NCI-H187 treated with DMSO at 0.1 percent for 48 hours (cell line): ENCODE measurements around the gene AGTRAP.

ENCODE experiments used
- DNase-seq: peaks from one replicate; lab custom pipeline; 2025; lab: John Stamatoyannopoulos, UW

Gene AGTRAP

DNA sequence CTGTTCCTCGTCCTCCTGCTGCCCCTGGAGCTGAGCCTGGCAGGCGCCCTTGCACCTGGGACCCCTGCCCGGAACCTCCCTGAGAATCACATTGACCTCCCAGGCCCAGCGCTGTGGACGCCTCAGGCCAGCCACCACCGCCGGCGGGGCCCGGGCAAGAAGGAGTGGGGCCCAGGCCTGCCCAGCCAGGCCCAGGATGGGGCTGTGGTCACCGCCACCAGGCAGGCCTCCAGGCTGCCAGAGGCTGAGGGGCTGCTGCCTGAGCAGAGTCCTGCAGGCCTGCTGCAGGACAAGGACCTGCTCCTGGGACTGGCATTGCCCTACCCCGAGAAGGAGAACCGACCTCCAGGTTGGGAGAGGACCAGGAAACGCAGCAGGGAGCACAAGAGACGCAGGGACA is 29.6 kb upstream of the AGTRAP start:
- no peak for DNase-seq

DNA sequence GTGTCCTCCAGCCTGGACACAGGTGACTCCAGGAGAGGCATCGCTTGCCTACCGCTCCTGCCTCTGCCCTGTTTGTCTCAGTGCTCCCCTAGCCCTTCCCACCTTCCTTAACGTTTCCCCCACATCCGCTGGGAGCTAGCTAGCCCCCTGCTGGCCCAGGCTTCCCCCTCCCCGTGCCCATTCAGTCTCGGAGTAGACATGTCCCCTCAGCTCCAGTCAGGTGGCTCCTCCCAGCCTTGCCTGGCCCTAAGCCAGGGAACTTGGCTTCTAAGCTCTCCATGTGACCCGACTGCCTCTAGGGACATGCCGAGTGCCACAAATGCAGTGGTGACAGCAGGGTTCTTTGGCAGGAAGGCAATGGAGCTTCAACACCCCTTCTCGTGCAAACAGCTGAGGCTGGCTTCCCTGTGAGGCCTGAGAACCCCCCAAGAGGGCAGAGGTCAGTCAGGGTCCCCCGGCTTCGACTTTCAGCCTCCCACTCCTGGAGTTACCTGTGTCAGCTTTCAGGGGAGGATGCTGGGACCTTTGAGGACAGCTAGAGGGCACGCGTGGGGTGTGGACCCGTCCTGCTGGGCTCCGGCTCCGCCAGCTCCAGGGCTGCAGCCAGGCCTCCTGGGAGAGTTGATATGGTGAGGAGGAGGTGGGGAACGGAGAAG is 28.2 kb upstream of the AGTRAP start:
- peak; percentile 43 for DNase-seq

DNA sequence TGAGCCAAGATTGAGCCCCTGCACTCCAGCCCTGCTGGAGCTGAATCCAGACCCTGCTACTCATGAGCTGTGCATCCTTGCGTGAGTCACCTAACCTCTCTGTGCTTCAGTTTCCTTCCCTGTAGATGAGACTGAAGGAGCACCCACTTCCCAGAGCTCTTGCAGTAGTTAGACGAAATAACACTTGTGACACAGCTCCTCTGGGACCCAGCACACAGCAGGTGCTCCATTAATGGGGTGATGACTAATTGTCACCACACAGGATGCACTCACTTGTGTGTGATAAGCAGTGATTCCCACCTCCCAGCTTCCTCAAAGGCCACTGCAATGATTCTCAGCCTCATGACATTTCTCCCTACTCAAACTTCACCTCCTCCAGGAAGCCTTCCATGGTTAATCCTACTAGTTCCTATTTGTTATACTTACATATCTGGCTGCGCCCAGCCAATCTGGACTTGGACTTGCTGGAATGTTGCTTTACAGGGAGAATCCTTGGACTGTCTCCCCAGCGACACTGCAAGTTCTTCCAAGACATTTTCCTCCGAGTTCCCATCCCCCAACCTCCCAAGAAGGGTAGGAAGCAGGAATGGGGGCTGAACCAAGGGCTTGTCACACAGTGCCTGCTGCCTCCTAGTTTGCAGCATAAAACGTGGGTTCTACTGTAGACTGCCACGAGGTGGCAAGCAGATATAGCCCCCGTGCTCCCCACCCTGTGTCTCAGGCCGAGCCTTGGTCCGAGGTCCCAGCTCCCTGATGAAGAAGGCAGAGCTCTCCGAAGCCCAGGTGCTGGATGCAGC is 27.2 kb upstream of the AGTRAP start:
- no peak for DNase-seq

DNA sequence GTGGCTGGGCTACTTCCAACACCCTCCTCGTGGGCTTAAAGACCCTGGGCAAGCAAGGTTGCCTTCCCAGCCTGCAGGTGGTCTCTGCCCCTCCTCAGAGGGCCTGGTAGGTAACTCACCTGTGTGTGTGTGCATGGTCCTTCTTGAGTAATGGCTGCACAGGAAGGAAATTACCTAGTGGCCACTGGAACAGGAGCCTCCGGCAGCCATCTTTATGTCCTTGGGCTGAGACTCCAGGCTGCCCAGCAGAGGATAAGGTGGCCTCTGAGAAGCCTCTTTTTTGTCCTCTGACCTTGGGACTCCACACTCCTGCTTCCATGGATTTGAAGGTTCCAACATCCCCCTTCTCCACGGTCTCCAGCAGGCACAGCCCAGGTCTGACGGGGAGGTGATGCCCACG is 24.4 kb upstream of the AGTRAP start:
- DNase-seq: no peak

DNA sequence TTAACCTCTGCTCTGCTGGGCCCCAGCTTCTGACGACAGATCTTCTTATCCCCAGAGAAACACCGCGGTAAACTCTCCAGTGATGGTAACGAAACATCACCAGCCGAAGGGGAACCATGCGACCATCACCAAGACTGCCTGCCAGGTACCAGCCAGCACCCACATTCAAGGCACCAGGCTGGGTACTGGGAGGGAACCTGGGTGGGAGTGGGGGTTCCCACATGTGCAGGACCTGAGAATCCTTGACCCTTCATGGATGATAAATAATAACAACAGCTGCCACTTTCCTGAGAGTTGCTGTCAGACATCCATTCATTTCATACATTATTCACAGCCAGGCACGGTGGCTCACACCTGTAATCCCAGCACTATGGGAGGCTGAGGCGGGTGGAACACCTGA is 23.7 kb upstream of the AGTRAP start:
- DNase-seq: no peak

DNA sequence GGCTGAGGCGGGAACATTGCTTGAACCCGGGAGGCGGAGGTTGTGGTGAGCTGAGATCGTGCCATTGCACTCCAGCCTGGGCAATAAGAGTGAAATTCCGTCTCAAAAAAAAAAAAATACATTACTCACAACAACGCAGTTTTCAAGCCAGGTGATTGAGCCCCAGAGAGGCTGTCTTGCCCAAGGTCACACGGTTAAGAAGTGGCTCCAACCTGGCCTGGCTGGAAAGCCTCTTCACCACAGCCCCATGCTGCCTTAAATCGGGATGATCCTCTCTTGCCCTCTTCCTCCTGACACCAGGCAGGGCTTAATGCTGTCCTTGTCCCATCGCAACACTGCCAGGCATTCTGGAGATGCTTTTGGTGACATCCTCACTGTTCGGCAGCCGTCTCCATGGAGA is 22.8 kb upstream of the AGTRAP start:
- DNase-seq: no peak

DNA sequence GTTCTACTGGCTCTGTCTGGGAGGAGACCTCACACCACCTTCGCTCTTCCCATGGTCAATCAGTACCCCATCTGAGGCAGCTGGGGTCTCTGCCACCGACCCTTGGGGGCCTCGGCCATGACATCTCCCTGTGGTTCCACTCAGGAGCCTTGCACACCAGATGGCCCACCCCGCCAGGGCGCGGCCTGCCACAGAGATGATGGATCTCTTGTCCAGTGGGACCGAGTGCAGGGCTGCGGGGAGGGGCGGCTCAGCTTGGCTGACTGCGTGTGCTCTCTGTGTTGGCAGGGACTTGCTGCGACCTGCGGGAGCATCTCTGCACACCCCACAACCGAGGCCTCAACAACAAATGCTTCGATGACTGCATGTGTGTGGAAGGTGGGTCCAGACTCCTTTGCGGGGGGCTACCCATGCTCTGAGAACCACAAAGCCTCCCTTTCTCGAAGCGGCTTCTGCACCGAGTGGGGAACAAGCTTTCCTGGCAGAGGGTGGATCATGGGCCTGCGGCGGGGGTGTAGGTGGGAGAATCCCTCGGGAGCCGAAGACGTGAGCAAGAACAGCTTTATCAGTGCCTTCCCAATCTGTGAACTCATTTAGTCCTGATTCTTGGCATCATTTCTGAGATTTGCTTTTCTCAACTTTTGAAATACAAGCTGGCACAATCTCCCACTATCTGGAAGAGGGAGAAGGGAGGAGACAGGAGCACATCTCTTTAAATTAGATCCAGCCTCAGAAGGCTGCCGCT is 20.9 kb upstream of the AGTRAP start:
- DNase-seq: no peak

DNA sequence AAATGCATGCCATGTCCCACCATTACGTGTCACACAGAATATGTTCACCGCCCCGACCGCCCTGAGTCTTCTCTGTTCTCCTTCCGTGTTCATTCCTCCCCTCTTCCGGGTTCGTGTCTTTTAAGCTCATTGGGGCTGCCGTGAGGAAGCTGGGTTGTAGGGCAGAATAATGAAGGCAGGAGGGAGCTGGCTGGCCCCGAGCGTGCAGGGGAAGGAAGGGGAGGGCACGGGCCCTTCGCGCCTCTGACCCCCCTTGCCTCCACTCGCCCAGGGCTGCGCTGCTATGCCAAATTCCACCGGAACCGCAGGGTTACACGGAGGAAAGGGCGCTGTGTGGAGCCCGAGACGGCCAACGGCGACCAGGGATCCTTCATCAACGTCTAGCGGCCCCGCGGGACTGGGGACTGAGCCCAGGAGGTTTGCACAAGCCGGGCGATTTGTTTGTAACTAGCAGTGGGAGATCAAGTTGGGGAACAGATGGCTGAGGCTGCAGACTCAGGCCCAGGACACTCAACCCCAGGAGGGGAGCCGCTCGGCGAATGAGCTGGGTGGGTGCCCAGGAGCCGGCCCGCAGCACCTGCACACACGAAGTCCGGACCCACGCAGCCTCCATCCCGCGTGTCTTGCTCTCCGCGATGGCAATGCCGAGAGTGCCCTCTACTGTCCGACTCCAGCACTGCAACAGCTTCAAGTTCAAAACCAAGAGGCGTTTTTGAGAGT is 16.5 kb upstream of the AGTRAP start:
- no peak for DNase-seq

DNA sequence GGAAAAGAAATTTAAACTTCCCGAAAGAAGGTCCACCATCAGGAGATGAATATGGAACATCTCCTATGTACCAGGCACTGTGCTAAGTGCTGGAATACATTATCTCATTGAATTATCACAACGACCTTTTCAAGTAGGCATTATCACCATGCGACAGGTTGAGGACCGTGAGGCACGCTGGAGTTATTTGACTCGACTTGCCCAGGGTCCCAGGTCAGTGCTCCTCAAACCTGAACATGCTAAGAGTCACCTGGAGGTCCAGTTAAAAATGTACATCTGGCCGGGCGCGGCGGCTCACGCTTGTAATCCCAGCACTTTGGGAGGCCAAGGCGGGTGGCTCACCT is 15.9 kb upstream of the AGTRAP start:
- DNase-seq: no peak

DNA sequence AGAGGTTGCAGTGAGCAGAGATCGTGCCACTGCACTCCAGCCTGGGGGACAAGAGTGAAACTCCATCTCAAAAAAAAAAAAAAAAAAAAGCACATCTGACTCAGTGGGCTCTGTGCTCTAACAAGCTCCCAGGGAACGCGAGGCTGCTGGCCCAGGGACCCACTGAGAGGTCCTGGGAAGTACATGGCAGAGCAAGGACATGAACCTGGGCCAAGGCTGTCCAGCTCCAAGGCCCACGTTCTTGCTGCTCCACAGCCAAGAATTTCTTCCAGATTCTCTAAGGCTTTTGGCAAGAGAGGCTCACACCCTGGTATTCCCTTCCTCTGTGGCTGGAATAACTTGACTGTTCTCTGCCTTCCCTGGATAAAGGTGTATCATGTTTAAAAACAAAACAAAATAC is 15.4 kb upstream of the AGTRAP start:
- no peak for DNase-seq

DNA sequence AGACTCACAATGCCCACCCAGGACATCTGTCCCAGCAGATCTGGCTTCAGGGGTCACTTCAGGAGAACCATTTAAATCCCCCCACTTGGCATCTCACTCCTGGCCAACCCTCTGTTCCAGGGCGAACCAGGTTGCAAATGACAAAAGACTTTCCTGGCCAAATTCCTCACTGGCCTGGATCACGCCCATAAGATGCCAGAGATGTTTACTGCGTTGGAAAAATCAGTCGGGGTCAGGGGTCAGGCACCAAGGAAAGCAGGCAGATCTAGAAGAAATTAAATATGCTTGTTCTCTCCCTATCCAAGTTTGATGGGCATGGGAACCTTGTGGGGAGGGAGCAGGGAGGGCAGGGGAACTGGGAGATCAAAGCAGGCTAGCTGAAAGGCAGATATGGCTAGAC is 14.6 kb upstream of the AGTRAP start:
- DNase-seq: no peak

DNA sequence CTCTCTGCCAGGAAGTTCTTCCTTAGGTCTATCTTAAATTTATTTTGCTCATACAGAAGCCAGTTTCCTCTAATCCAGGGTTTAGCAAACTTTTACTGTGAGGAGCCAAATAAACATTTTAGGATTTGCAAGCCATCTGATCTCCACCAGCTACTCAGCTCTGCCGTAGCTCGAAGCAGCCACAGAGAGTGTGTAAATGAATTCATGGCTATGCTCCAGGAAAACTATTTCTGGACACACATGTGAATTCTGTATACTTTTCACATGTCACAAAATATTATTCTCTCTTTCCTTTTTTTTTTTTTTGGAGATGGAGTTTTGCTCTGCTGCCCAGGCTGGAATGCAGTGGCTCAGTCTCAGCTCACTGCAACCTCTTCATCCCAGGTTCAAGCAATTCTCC is 13.4 kb upstream of the AGTRAP start:
- no peak for DNase-seq

DNA sequence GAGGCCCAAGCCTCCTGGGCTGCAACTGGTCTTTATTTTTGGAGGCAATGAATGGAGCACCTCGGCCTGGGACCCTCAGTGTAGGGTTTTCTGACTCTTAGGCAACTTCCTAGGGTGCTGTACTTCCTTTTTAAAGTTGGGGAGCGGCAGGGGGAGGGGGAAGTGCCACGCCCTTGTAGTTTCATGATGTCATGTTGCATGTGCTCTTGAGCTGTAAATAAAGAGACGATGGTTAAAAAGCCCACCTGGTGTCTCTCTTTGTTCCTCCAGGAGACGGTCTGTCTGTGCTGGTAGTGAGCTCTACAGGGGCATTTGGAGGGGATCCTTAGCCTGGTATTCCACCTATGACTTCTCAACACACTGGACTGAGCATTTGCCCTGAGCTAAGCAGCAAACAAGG is 10.3 kb upstream of the AGTRAP start:
- no peak for DNase-seq

DNA sequence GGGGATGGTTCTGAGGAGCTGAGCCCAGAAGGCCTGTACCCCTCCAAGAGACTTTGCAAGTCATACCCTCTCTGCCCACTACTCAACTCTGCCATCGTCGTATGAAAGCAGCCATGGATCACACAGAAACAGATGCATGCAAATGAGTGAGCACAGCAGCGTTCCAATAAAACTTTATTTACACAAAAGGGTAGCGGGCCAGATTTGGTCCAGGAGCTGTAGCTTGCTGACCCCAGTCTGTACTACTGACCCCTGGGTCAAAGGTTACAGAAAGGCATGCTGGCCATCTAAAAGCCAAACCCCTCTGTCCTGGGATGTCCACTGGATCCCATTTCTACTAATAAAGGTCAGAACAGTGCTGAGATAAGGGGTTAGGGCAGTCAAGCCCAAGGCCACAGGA is 8.8 kb upstream of the AGTRAP start:
- DNase-seq: no peak

DNA sequence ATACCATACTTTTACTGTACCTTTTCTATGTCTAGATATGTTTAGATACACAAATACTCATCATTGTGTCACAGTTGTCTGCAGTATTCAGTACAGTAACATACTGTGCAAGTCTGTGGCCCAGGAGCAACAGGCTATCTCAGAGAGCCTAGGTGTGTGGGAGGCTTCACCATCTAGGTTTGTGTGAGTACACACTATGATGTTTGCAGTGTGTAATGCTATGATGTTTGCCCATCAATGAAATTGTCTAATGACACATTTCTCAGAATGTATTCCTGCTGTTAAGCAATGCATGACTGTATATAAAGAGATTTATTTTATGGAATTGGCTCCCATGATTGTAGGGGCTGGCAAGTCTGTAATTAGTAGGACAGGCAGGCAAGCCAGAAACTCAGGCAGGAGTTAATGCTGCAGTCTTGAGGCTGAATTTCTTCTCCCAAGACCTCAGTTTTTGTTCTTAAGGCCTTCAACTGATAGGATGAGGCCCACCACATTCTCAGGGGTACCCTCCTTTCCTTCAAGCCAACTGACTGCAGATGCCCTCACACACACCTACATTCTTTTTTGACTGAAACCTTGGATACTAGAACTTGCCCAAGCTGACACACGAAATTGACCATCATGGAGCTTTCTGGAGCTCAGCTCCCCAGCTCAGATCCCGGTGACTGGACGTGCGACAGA is 7.7 kb upstream of the AGTRAP start:
- DNase-seq: no peak

DNA sequence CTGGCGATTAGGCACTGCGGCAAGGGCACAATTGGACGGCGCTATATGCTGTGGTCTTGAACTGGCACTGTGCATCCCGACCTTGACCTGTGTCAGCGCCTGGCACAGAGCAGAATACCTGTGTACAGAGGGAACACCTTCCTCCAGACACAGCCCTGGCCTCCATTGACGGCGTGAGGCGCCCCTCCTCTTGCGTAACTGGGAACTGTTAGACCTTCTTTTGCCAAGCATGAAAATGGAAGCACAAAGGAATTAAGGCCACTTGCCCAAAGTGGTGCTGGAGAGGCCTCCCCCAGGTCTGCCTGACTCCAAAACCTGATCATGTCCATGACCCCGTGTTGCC is 6.8 kb upstream of the AGTRAP start:
- DNase-seq: no peak

DNA sequence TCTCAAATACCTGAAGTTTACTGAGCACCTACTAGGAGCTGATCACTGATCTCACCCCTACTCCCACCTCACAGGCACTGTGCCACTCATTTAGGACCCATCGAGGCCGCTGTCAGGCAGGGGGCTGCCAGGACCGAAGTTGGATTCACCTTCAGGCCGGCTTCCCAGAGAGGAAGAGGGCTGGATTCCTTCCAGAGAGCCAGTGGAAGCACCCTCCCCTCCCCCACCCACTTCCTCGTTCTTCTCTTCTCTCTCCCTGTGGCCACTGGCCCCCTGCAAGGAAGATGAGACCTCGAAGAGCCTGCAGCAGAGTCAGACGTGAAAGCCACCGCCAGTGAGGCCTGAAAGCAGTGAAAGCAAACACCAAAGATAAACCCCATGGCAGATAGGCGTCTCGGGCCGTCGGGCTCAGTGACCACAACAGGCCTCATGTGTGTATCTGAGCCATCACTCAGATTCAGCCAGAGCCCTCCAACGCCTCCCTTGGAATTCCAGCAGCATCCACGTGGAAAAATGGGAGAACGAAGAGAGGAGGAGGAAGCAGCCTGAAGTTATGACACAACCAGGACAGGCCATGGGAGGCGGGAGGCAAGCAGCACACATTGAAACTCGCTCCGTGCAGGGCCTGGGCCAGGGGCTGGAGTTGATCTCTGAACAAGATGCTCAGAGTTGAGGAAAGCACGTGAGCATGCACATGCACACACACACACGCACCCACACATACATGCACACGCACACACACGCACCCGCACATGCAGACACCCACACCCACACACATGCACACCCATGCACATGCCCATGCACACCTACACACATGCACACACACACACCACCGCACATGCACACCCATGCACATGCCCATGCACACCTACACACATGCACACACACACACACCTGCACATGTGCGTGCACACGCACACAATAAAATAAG is 6.2 kb upstream of the AGTRAP start:
- DNase-seq: no peak

DNA sequence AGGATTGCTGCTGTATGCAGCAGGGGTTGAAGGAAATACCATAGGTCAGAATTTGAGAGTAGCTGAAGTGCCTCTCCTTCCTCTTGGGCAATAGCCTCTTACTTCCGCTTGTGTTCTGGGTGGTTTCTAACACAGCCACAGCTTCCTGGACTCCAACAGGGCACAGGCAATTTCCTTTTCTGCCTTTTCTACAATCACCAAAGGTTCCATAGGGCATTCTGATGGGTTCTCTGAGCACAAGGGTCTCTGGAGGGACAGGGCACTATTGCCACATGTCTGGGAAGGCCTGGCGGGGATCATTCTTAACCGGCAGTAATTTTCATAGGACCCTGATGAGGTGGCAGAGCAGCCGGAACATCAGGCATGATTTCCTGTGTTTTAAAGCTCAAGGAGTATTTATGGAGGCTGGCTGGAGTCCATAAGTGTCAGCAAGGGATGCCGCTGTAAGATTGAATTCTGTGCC is 5.5 kb upstream of the AGTRAP start:
- no peak for DNase-seq

DNA sequence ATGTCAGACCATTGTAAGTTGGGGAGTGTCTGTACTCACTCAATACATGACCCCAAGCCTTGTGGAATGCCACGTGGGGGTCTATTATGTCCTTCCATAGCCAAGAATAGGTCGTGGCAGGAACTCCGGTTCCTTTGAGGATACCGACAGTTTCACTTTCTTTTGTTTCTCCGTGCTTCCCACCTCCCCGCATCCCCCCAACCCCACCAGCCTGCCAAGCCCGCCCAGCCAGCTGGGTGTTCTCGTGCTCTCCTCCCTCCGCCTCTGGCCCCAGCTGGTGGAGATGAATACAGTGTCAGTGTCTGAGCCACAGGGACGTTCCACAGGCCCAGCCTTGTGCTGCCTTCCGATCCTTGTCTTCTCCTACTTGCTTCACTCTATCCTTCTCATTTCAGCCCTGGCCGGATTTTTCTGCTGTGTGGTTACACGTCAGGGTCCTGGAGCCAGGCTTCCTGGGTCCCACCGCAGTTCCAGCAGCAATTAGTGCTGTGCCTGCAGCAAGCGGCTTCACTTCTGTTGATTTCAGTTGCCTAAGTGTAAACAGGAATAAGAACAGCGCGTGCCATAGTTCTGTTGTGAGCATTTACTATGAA is 4.1 kb upstream of the AGTRAP start:
- DNase-seq: no peak

DNA sequence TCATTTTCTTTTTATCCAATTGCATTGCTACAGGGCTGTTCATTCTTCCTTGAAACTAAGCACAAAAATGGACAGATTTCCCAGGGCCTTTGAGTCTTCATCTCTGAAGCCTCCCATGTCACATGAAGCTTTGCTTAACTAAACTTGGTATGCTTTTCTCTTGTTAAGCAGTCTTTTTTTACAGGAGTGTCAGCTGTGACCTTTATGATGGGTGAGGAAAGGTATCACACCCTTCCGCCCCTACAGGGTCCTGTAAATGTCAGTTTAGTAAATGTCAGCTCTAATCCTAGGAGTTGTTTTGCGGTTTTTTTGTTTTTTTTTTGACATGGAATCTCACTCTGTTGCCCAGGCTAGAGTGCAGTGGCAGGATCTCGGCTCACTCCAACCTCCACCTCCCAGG is 2.6 kb upstream of the AGTRAP start:
- no peak for DNase-seq

DNA sequence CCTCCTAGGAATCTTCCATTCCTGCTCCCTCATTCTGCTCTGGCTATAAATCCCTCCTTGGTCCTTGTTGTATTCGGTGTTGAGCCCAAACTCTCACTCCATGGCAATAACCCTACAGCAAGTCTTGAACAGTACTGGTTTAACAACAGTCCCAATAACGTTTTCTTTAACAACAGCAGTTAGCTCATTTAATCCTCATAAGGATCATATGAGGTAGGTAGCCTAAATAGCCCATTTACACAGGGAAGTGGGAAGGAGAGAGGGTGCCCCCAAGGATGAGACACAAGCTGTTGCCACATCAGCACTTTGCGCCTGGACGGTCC is 444 bp upstream of the AGTRAP start:
- DNase-seq: no peak
